ENCODE results near the gene FAM241B.

GRCh38 chr10:69628891-69629290 is 1.2 kb upstream of the FAM241B start:
- TF ChIP-seq CTCF (IDR thresholded peaks at IDR 0.05 in 2 of 3, conservative IDR thresholded peaks at IDR 0.05 in 1 of 3; ENCODE audit: borderline replicate concordance in 1 of 3, insufficient read depth in 1 of 3, low read depth in 2 of 3, low read length in 2 of 3) (no peak), MAX (IDR thresholded peaks at IDR 0.05) (no peak), EZH2 (IDR thresholded peaks at IDR 0.05) (no peak), POLR2A (IDR thresholded peaks at IDR 0.05; ENCODE audit: borderline replicate concordance, extremely low read depth, insufficient read depth, insufficient read length) (no peak), REST (IDR thresholded peaks at IDR 0.05; ENCODE audit: low read depth) (no peak), SP1 (IDR thresholded peaks at IDR 0.05; ENCODE audit: low read depth) (no peak), EZH2phosphoT487 (IDR thresholded peaks at IDR 0.05; ENCODE audit: borderline replicate concordance) (no peak)

Data from HCT116 (cell line).